ENCODE data around the gene RELT. TPM values are rescaled to one million over a fixed set of nuclear protein-coding genes. Genes with fewer than 3 reads are reported as not detected.

RELT gene
- total RNA-seq, 1 donor from 2014 or later: 15.2 TPM

- Mint-ChIP-seq H3K9me3 (ENCODE audit: unreplicated experiment) (no peaks in the 10 kb centered on the region), H3K27me3 (ENCODE audit: unreplicated experiment) (peaks cover 4% of the 10 kb centered on the region), H3K4me1 (ENCODE audit: unreplicated experiment) (peaks cover 2% of the 10 kb centered on the region), H3K4me3 (ENCODE audit: unreplicated experiment) (peak overlapping the region; percentile 69), H3K36me3 (ENCODE audit: low read depth, unreplicated experiment) (peaks cover 30% of the 10 kb centered on the region), H3K27ac (ENCODE audit: unreplicated experiment) (no peak overlapping the region)
- DNase-seq (ENCODE audit: low spot score): peak; percentile 73
- TF ChIP-seq, protein P1, sequence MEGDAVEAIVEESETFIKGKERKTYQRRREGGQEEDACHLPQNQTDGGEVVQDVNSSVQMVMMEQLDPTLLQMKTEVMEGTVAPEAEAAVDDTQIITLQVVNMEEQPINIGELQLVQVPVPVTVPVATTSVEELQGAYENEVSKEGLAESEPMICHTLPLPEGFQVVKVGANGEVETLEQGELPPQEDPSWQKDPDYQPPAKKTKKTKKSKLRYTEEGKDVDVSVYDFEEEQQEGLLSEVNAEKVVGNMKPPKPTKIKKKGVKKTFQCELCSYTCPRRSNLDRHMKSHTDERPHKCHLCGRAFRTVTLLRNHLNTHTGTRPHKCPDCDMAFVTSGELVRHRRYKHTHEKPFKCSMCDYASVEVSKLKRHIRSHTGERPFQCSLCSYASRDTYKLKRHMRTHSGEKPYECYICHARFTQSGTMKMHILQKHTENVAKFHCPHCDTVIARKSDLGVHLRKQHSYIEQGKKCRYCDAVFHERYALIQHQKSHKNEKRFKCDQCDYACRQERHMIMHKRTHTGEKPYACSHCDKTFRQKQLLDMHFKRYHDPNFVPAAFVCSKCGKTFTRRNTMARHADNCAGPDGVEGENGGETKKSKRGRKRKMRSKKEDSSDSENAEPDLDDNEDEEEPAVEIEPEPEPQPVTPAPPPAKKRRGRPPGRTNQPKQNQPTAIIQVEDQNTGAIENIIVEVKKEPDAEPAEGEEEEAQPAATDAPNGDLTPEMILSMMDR (IDR thresholded peaks at IDR 0.05; ENCODE audit: unreplicated experiment): peak; percentile 57
These were observed 16.1 kb upstream of the RELT start for GRCh38 chr11:73359930-73360742.

- H3K27ac Mint-ChIP-seq (ENCODE audit: unreplicated experiment): no peak overlapping the region
- TF ChIP-seq, protein P1 (IDR thresholded peaks at IDR 0.05; ENCODE audit: unreplicated experiment): peak; percentile 22
These were observed 15.3 kb upstream of the RELT start for GRCh38 chr11:73360743-73361369.

GRCh38 chr11:73361953-73362776 is 14.0 kb upstream of the RELT start:
- Mint-ChIP-seq H3K9me3 (ENCODE audit: unreplicated experiment) (no peaks in the 10 kb centered on the region), H3K36me3 (ENCODE audit: low read depth, unreplicated experiment) (peaks cover 39% of the 10 kb centered on the region), H3K4me1 (ENCODE audit: unreplicated experiment) (peaks cover 13% of the 10 kb centered on the region), H3K4me3 (ENCODE audit: unreplicated experiment) (peak overlapping the region; percentile 7), H3K27me3 (ENCODE audit: unreplicated experiment) (peaks cover 4% of the 10 kb centered on the region), H3K27ac (ENCODE audit: unreplicated experiment) (no peak overlapping the region)
- TF ChIP-seq, protein P1 (IDR thresholded peaks at IDR 0.05; ENCODE audit: unreplicated experiment): no peak
- DNase-seq (ENCODE audit: low spot score): peak; percentile 65

More at GRCh38 chr11:73360743-73361369, 15.3 kb upstream of the RELT start:
- peaks cover 4% of the 10 kb centered on the region for H3K4me1 Mint-ChIP-seq (ENCODE audit: unreplicated experiment)
- no peak for DNase-seq (ENCODE audit: low spot score)
- H3K27me3 Mint-ChIP-seq (ENCODE audit: unreplicated experiment): peaks cover 4% of the 10 kb centered on the region
- H3K36me3 Mint-ChIP-seq (ENCODE audit: low read depth, unreplicated experiment): peaks cover 31% of the 10 kb centered on the region
- H3K4me3 Mint-ChIP-seq (ENCODE audit: unreplicated experiment): peak overlapping the region; percentile 69
- no peaks in the 10 kb centered on the region for H3K9me3 Mint-ChIP-seq (ENCODE audit: unreplicated experiment)

GRCh38 chr11:73363147-73363546 is 13.1 kb upstream of the RELT start:
- TF ChIP-seq, protein P1 (IDR thresholded peaks at IDR 0.05; ENCODE audit: unreplicated experiment): no peak
- Mint-ChIP-seq H3K9me3 (ENCODE audit: unreplicated experiment) (no peaks in the 10 kb centered on the region), H3K27me3 (ENCODE audit: unreplicated experiment) (peaks cover 5% of the 10 kb centered on the region), H3K4me1 (ENCODE audit: unreplicated experiment) (peaks cover 20% of the 10 kb centered on the region), H3K27ac (ENCODE audit: unreplicated experiment) (no peak overlapping the region), H3K4me3 (ENCODE audit: unreplicated experiment) (no peak overlapping the region), H3K36me3 (ENCODE audit: low read depth, unreplicated experiment) (peaks cover 36% of the 10 kb centered on the region)
- no peak for DNase-seq (ENCODE audit: low spot score)

Measured in endothelial cell (in vitro differentiated cells).